Ovary (tissue), 3 donors: Measurements from ENCODE around the gene GDF7.

Experiments used
- CTCF ChIP-seq, 3 donors: fragments of 450-650 bp in 2 of 3; fragments of 200-600 bp in 1 of 3; IDR thresholded peaks; one replicate each; pipeline versions ENCODE4 v1.5.1 to v1.8.0; 2016 to 2022; ENCODE audit warnings: antibody characterized with exemption in 3 of 3, mild to moderate bottlenecking in 1 of 3
- POLR2A ChIP-seq: fragments of 450-650 bp; IDR thresholded peaks from one replicate; pipeline ENCODE4 v1.6.1; 2017; ENCODE audit warnings: antibody characterized with exemption, mild to moderate bottlenecking, moderate library complexity
- donor health status: DM: no; HTN: no; CAD: no.

- TF ChIP-seq CTCF (IDR thresholded peaks at IDR 0.05) = no peak
- TF ChIP-seq POLR2A = no peak
Observed at GRCh38 chr2:20621366-20622295, 45.3 kb upstream of the GDF7 start.
